Glutamatergic neuron (in vitro differentiated cells): ENCODE data around the gene ENTPD5. TPM values are rescaled to one million over a fixed set of nuclear protein-coding genes. Genes with fewer than 3 reads are reported as not detected.
"Not testable (repeated sequence)": the region's sequence is repeated elsewhere in the genome, so short reads cannot be mapped to it uniquely, and the experiment has no call there.

ENCODE experiments used
- DNase-seq: peaks from one replicate; pipeline ENCODE4 v3.0.0; 2022
- H3K27ac Mint-ChIP-seq: one replicate; pipeline ENCODE4 v1.8.0; 2020; ENCODE audit warnings: mild to moderate bottlenecking, mixed read lengths, inconsistent platforms; ENCODE audit not compliant: unreplicated experiment
- H3K27me3 Mint-ChIP-seq: one replicate; pipeline ENCODE4 v1.8.0; 2020; ENCODE audit warnings: mild to moderate bottlenecking, moderate library complexity, mixed read lengths, inconsistent platforms; ENCODE audit not compliant: unreplicated experiment
- H3K36me3 Mint-ChIP-seq: one replicate; pipeline ENCODE4 v1.8.0; 2020; ENCODE audit warnings: mild to moderate bottlenecking, mixed read lengths, inconsistent platforms; ENCODE audit not compliant: unreplicated experiment
- H3K4me1 Mint-ChIP-seq: one replicate; pipeline ENCODE4 v1.8.0; 2020; ENCODE audit warnings: mild to moderate bottlenecking, low read depth, mixed read lengths, inconsistent platforms; ENCODE audit not compliant: unreplicated experiment
- H3K4me3 Mint-ChIP-seq: one replicate; pipeline ENCODE4 v1.8.0; 2020; ENCODE audit warnings: mild to moderate bottlenecking, mixed read lengths, inconsistent platforms; ENCODE audit not compliant: unreplicated experiment
- H3K9me3 Mint-ChIP-seq: one replicate; pipeline ENCODE4 v1.8.0; 2020; ENCODE audit warnings: mild to moderate bottlenecking, moderate library complexity, mixed read lengths, inconsistent platforms; ENCODE audit not compliant: unreplicated experiment
- total RNA-seq: library from RNA; stranded (reverse); fragmentation: NEBNext Ultra II Directional; extraction: Animal tissue kit (Norgen Biotek cat#: 25700); gene quantifications from one replicate; pipeline ENCODE4 v1.2.1, GENCODE V29; 2021; ENCODE audit not compliant: unreplicated experiment
- TF ChIP-seq, protein P1 (sequence below): fragments of 200-600 bp; sonication (generic); IDR thresholded peaks from one replicate; pipeline ENCODE4 v1.5.0; 2021; ENCODE audit not compliant: partially characterized antibody, unreplicated experiment

ENTPD5 gene
- total RNA-seq, 1 donor from 2014 or later, result 7.8 TPM

DNA sequence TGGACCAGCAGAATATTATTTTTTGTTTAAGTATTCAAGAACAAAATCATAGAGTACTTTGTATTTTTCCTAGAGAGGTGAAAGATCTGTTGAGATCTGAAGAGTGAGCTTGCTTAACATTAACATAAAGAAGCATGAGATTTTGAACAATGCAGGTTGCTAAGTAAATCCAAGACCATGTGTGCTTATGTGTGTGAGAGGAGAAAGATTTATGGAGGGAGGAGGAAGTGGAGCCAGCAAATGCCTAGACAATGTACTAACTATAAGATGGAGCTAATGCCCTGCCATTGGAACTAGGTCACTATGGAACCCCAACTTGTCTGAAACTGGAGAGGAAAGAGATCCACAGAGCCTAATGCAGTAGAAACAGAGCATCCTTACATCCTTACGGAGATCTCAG lies 82.5 kb downstream of the ENTPD5 start:
- Mint-ChIP-seq H3K36me3 (no peaks in the 10 kb centered on the region), H3K4me1 (no peaks in the 10 kb centered on the region), H3K9me3 (peaks cover 2% of the 10 kb centered on the region), H3K4me3 (no peak overlapping the region), H3K27ac (no peak overlapping the region), H3K27me3 (no peaks in the 10 kb centered on the region)
- DNase-seq, result no peak
- TF ChIP-seq, protein P1, sequence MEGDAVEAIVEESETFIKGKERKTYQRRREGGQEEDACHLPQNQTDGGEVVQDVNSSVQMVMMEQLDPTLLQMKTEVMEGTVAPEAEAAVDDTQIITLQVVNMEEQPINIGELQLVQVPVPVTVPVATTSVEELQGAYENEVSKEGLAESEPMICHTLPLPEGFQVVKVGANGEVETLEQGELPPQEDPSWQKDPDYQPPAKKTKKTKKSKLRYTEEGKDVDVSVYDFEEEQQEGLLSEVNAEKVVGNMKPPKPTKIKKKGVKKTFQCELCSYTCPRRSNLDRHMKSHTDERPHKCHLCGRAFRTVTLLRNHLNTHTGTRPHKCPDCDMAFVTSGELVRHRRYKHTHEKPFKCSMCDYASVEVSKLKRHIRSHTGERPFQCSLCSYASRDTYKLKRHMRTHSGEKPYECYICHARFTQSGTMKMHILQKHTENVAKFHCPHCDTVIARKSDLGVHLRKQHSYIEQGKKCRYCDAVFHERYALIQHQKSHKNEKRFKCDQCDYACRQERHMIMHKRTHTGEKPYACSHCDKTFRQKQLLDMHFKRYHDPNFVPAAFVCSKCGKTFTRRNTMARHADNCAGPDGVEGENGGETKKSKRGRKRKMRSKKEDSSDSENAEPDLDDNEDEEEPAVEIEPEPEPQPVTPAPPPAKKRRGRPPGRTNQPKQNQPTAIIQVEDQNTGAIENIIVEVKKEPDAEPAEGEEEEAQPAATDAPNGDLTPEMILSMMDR, result no peak

DNA sequence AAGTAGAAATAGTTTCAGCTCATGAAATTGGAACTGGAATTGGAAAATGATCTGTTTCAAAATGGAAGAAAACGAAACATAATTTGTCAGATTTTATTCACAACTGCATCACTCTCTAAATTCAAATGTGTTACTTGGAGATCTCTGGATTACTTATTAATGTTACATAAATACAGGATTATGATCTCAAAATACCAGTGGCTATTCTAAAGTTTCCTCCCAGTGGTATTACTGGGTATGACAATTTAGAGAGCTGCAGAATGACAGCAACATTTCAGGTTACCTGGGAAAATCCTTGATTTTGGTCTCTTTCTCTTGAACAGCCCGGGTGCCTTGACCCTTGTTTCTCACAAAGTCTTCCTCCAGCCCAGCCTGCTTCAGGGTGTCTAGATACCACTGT lies 83.4 kb downstream of the ENTPD5 start:
- Mint-ChIP-seq H3K36me3 (no peaks in the 10 kb centered on the region), H3K9me3 (peaks cover 5% of the 10 kb centered on the region), H3K27ac (no peak overlapping the region), H3K4me1 (no peaks in the 10 kb centered on the region), H3K27me3 (no peaks in the 10 kb centered on the region), H3K4me3 (no peak overlapping the region)
- TF ChIP-seq, protein P1, result peak; percentile 73
- no peak for DNase-seq

DNA sequence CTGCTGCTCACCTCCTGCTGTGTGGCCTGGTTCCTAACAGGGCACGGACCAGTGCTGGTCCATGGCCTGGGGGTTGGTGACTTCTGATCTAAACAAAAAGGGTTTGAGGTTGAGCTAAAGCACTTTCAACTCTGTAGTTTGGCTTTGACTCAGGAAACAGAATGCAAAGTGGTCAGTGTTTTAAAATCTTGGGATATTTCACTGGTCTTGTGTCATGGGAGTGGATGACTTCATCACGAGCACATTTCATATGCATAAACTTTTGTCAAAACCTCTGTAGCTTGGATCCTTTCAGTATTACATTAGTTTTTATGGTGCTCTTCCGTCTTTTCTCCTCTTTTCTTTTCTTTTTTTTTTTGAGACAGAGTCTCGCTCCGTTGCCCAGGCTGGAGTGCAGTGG lies 94.8 kb downstream of the ENTPD5 start:
- DNase-seq, result no peak
- H3K36me3 Mint-ChIP-seq, result no peaks in the 10 kb centered on the region
- no peaks in the 10 kb centered on the region for H3K27me3 Mint-ChIP-seq
- H3K9me3 Mint-ChIP-seq, result no peaks in the 10 kb centered on the region
- H3K4me1 Mint-ChIP-seq, result no peaks in the 10 kb centered on the region
- no peak overlapping the region for H3K4me3 Mint-ChIP-seq
- no peak overlapping the region for H3K27ac Mint-ChIP-seq
- TF ChIP-seq, protein P1, result no peak

DNA sequence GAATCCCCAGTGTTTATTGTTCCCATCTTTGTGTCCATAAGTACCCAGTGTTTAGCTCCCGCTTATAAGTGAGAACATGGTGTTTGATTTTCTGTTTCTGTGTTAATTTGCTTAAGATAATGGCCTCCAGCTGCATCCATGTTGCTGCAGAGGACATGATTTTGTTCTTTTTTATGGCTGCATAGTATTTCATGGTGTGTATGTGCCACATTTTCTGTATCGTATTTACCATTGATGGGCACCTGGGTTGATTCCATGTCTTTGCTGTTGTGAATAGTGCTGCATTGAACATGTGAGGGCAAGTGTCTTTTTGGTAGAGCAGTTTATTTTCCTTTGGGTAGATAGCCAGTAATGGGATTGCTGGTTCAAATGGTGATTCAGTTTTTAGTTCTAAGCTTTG lies 99.6 kb downstream of the ENTPD5 start:
- not testable (repeated sequence) for H3K4me3 Mint-ChIP-seq, H3K4me1 Mint-ChIP-seq, H3K27me3 Mint-ChIP-seq, H3K36me3 Mint-ChIP-seq, DNase-seq, H3K9me3 Mint-ChIP-seq, H3K27ac Mint-ChIP-seq

DNA sequence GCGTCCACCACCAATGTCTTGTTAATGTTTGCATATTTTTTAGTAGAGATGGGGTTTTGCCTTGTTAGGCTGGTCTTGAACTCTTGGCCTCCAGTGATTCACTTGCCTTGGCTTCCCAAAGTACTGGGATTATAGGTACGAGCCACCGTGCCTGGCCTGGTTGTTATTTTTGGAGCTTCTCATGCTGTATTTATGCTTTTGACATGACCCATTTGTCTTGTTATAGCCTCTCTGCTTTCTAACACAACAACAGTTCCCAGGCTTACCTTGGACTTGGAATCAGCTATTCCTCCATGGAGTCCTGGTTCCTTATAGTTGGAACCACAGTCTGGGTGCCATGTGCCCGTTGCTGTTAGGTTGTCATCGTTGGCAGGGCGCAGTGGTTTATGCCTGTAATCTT lies 102.8 kb downstream of the ENTPD5 start:
- DNase-seq, result no peak
- Mint-ChIP-seq H3K4me3 (no peak overlapping the region), H3K36me3 (no peaks in the 10 kb centered on the region)

More for the DNA sequence above, 102.8 kb downstream of the ENTPD5 start:
- Mint-ChIP-seq H3K9me3 (no peaks in the 10 kb centered on the region), H3K4me1 (no peaks in the 10 kb centered on the region), H3K27me3 (no peaks in the 10 kb centered on the region), H3K27ac (no peak overlapping the region)
- TF ChIP-seq, protein P1, result no peak
